SK-N-SH treated with all-trans-retinoic acid at 6 μM for 48 hours (cell line): ENCODE data around the gene PIK3CD.

ENCODE experiments used
- ATAC-seq: fragments of 200-7000 bp; cut with Tn5 transposase; 3 replicates; pipeline ENCODE4 v1.9.1; 2020; ENCODE audit warnings: mild to moderate bottlenecking, moderate library complexity
- ARNTL ChIP-seq: fragments of 450-650 bp; formaldehyde crosslinking; IDR thresholded peaks from 2 replicates; pipeline ENCODE4 v1.5.0; 2020; ENCODE audit warnings: low read depth, mild to moderate bottlenecking, moderate library complexity, borderline replicate concordance
- BACH2 ChIP-seq: fragments of 250-450 bp; sonication (Bioruptor Pico); IDR thresholded peaks from 2 replicates; pipeline ENCODE4 v1.9.0; 2021; ENCODE audit warnings: mild to moderate bottlenecking, borderline replicate concordance
- ESRRG ChIP-seq: fragments of 250-450 bp; sonication (Bioruptor Pico); IDR thresholded peaks from 2 replicates; pipeline ENCODE4 v1.6.1; 2021; ENCODE audit warnings: mild to moderate bottlenecking
- GLIS3 ChIP-seq: fragments of 250-450 bp; sonication (Bioruptor Pico); IDR thresholded peaks from 2 replicates; pipeline ENCODE4 v1.5.0; 2020; ENCODE audit warnings: mild to moderate bottlenecking, moderate library complexity
- ISL1 ChIP-seq: fragments of 250-450 bp; sonication (Bioruptor Pico); IDR thresholded peaks from 2 replicates; pipeline ENCODE4 v2.1.2; 2022; ENCODE audit warnings: mild to moderate bottlenecking, moderate library complexity
- OSR1 ChIP-seq: fragments of 250-450 bp; sonication (Bioruptor Pico); IDR thresholded peaks from 2 replicates; pipeline ENCODE4 v1.8.0; 2022; ENCODE audit warnings: moderate library complexity, mild to moderate bottlenecking, inconsistent platforms
- PPARA ChIP-seq: fragments of 250-450 bp; sonication (Bioruptor Pico); IDR thresholded peaks from 2 replicates; pipeline ENCODE4 v1.5.0; 2020; ENCODE audit warnings: mild to moderate bottlenecking, borderline replicate concordance
- RARB ChIP-seq: fragments of 250-450 bp; sonication (Bioruptor Pico); IDR thresholded peaks from 2 replicates; pipeline ENCODE4 v1.8.0; 2021; ENCODE audit warnings: mild to moderate bottlenecking, moderate library complexity
- SNAI2 ChIP-seq: fragments of 250-450 bp; sonication (Bioruptor Pico); IDR thresholded peaks from 2 replicates; pipeline ENCODE4 v1.5.0; 2020; ENCODE audit warnings: mild to moderate bottlenecking, moderate library complexity
- TCF4 ChIP-seq: fragments of 250-450 bp; sonication (Bioruptor Pico); IDR thresholded peaks from 2 replicates; pipeline ENCODE4 v1.8.0; 2021; ENCODE audit warnings: mild to moderate bottlenecking, moderate library complexity, borderline replicate concordance
- TOX ChIP-seq: fragments of 250-450 bp; sonication (Bioruptor Pico); IDR thresholded peaks from 2 replicates; pipeline ENCODE4 v1.8.0; 2021; ENCODE audit warnings: mild to moderate bottlenecking, moderate library complexity, borderline replicate concordance
- ZC3H10 ChIP-seq: fragments of 250-450 bp; sonication (Bioruptor Pico); IDR thresholded peaks from 2 replicates; pipeline ENCODE4 v1.5.1; 2021; ENCODE audit warnings: mild to moderate bottlenecking, moderate library complexity
- ZFP30 ChIP-seq: fragments of 450-650 bp; formaldehyde crosslinking; IDR thresholded peaks from 2 replicates; pipeline ENCODE4 v1.5.0; 2022; ENCODE audit warnings: mild to moderate bottlenecking, moderate library complexity
- ZNF565 ChIP-seq: fragments of 450-650 bp; formaldehyde crosslinking; conservative IDR thresholded peaks from 2 replicates; pipeline ENCODE4 v1.5.0; 2020; ENCODE audit warnings: low read depth, mild to moderate bottlenecking, moderate library complexity
- ZNF70 ChIP-seq: fragments of 450-650 bp; formaldehyde crosslinking; IDR thresholded peaks from 2 replicates; pipeline ENCODE4 v1.5.0; 2020; ENCODE audit warnings: mild to moderate bottlenecking, moderate library complexity
- ZNF8 ChIP-seq: fragments of 450-650 bp; formaldehyde crosslinking; IDR thresholded peaks from 2 replicates; pipeline ENCODE4 v1.5.0; 2020; ENCODE audit warnings: mild to moderate bottlenecking, moderate library complexity
- TF ChIP-seq, protein P1 (sequence below): fragments of 250-450 bp; sonication (Bioruptor Pico); IDR thresholded peaks from 2 replicates; pipeline ENCODE4 v1.5.1; 2020; ENCODE audit warnings: low read depth, mild to moderate bottlenecking, moderate library complexity
- TF ChIP-seq, protein P2 (sequence below): fragments of 250-450 bp; sonication (Bioruptor Pico); IDR thresholded peaks from 2 replicates; pipeline ENCODE4 v1.8.0; 2021; ENCODE audit warnings: low read depth, mild to moderate bottlenecking, moderate library complexity, borderline replicate concordance
- TF ChIP-seq, protein P3 (sequence below): fragments of 250-450 bp; sonication (Bioruptor Pico); IDR thresholded peaks from 2 replicates; pipeline ENCODE4 v1.8.0; 2020; ENCODE audit warnings: mild to moderate bottlenecking, moderate library complexity, borderline replicate concordance
- TF ChIP-seq, protein P4 (sequence below): fragments of 250-450 bp; sonication (Bioruptor Pico); IDR thresholded peaks from 2 replicates; pipeline ENCODE4 v1.5.1; 2021; ENCODE audit warnings: mild to moderate bottlenecking, moderate library complexity
- TF ChIP-seq, protein P5 (sequence below): fragments of 250-450 bp; sonication (Bioruptor Pico); IDR thresholded peaks from 2 replicates; pipeline ENCODE4 v1.5.0; 2020; ENCODE audit warnings: mild to moderate bottlenecking, moderate library complexity

Gene PIK3CD

DNA sequence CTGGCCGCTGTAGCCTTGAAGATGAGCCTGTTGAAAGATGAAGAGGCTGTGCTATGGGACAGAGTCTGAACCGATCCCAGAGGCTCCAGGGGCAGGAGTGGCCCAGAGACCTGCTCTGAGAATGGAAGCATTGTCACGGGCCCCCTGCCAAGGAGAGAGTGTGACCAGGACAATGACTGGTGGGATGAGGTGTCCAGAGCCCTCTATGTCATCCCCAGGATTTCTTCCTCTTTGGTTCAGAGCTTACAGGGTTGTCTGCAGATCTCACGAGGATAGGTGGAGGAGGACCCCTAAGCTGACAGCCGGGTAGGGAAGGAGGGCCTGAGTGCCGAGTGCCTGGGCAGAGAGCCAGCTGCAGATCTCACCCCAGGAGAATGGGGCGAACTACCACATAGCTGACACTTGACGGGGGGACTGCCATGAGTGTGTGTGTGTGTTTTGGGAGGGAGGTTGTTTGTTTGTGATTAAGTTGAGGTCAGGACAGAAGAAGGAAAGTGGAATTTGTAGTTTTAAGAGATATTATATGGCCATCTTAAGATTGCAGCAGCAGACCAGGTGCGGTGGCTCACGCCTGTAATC, 25.4 kb downstream of the PIK3CD start:
- TF ChIP-seq, protein P1, sequence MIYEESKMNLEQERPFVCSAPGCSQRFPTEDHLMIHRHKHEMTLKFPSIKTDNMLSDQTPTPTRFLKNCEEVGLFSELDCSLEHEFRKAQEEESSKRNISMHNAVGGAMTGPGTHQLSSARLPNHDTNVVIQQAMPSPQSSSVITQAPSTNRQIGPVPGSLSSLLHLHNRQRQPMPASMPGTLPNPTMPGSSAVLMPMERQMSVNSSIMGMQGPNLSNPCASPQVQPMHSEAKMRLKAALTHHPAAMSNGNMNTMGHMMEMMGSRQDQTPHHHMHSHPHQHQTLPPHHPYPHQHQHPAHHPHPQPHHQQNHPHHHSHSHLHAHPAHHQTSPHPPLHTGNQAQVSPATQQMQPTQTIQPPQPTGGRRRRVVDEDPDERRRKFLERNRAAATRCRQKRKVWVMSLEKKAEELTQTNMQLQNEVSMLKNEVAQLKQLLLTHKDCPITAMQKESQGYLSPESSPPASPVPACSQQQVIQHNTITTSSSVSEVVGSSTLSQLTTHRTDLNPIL (CRISPR knock-in tag): no peak
- TF ChIP-seq SNAI2 (no peak), OSR1 (CRISPR knock-in tag) (no peak), ZNF70 (CRISPR knock-in tag) (no peak)
- TF ChIP-seq, protein P2, sequence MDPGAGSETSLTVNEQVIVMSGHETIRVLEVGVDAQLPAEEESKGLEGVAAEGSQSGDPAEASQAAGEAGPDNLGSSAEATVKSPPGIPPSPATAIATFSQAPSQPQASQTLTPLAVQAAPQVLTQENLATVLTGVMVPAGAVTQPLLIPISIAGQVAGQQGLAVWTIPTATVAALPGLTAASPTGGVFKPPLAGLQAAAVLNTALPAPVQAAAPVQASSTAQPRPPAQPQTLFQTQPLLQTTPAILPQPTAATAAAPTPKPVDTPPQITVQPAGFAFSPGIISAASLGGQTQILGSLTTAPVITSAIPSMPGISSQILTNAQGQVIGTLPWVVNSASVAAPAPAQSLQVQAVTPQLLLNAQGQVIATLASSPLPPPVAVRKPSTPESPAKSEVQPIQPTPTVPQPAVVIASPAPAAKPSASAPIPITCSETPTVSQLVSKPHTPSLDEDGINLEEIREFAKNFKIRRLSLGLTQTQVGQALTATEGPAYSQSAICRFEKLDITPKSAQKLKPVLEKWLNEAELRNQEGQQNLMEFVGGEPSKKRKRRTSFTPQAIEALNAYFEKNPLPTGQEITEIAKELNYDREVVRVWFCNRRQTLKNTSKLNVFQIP (CRISPR knock-in tag): no peak
- TF ChIP-seq, all 23 proteins: peak for 0
- ATAC-seq: no peak

DNA sequence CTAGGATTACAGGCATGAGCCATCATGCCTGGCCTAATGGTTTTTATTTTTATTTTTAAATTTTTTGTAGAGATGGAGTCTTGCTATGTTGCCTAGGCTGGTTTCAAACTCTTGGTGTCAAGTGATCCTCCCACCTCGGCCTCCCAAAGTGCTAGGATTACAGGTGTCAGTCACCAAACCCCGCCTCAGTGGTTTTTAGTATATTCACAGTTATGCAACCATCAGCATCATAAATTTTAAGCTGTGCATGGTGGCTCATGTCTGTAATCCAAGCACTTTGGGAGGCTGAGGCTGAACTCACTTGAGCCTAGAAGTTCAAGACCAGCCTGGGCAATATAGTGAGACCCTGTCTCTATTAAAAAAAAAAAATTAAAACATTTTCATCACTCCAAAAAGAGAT, 28.6 kb downstream of the PIK3CD start:
- no peak for ATAC-seq

DNA sequence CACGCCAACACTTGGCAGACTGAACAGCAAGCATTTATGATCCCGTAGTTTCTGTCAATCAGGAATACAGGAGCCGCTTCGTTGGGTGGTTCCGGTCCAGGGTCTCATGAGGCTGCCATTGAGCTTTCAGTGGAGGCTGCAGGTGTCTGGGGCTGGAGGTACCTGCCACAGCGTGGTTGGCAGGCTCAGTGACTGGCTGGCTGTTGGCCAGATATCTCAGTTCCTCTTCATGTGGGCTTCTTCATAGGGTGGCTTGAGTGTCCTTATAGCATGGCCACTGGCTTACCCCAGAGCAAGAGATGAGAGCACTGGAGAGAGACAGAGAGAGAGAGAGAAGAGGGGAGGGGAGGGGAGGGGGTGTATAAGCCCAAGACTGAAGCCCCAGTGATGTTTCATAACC, 29.3 kb downstream of the PIK3CD start:
- no peak for ATAC-seq
- TF ChIP-seq ZNF565: no peak
- TF ChIP-seq, protein P3, sequence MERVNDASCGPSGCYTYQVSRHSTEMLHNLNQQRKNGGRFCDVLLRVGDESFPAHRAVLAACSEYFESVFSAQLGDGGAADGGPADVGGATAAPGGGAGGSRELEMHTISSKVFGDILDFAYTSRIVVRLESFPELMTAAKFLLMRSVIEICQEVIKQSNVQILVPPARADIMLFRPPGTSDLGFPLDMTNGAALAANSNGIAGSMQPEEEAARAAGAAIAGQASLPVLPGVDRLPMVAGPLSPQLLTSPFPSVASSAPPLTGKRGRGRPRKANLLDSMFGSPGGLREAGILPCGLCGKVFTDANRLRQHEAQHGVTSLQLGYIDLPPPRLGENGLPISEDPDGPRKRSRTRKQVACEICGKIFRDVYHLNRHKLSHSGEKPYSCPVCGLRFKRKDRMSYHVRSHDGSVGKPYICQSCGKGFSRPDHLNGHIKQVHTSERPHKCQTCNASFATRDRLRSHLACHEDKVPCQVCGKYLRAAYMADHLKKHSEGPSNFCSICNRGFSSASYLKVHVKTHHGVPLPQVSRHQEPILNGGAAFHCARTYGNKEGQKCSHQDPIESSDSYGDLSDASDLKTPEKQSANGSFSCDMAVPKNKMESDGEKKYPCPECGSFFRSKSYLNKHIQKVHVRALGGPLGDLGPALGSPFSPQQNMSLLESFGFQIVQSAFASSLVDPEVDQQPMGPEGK (CRISPR knock-in tag): no peak
- TF ChIP-seq GLIS3 (CRISPR knock-in tag): no peak
- TF ChIP-seq, protein P4, sequence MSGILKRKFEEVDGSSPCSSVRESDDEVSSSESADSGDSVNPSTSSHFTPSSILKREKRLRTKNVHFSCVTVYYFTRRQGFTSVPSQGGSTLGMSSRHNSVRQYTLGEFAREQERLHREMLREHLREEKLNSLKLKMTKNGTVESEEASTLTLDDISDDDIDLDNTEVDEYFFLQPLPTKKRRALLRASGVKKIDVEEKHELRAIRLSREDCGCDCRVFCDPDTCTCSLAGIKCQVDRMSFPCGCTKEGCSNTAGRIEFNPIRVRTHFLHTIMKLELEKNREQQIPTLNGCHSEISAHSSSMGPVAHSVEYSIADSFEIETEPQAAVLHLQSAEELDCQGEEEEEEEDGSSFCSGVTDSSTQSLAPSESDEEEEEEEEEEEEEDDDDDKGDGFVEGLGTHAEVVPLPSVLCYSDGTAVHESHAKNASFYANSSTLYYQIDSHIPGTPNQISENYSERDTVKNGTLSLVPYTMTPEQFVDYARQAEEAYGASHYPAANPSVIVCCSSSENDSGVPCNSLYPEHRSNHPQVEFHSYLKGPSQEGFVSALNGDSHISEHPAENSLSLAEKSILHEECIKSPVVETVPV: no peak
- TF ChIP-seq, protein P1 (CRISPR knock-in tag): no peak
- no peak for TF ChIP-seq TOX (CRISPR knock-in tag)
- TF ChIP-seq ZFP30 (CRISPR knock-in tag): no peak
- TF ChIP-seq, protein P5, sequence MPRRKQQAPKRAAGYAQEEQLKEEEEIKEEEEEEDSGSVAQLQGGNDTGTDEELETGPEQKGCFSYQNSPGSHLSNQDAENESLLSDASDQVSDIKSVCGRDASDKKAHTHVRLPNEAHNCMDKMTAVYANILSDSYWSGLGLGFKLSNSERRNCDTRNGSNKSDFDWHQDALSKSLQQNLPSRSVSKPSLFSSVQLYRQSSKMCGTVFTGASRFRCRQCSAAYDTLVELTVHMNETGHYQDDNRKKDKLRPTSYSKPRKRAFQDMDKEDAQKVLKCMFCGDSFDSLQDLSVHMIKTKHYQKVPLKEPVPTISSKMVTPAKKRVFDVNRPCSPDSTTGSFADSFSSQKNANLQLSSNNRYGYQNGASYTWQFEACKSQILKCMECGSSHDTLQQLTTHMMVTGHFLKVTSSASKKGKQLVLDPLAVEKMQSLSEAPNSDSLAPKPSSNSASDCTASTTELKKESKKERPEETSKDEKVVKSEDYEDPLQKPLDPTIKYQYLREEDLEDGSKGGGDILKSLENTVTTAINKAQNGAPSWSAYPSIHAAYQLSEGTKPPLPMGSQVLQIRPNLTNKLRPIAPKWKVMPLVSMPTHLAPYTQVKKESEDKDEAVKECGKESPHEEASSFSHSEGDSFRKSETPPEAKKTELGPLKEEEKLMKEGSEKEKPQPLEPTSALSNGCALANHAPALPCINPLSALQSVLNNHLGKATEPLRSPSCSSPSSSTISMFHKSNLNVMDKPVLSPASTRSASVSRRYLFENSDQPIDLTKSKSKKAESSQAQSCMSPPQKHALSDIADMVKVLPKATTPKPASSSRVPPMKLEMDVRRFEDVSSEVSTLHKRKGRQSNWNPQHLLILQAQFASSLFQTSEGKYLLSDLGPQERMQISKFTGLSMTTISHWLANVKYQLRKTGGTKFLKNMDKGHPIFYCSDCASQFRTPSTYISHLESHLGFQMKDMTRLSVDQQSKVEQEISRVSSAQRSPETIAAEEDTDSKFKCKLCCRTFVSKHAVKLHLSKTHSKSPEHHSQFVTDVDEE (CRISPR knock-in tag): no peak
- TF ChIP-seq ZC3H10 (CRISPR knock-in tag): no peak
- TF ChIP-seq ISL1 (CRISPR knock-in tag): no peak
- no peak for TF ChIP-seq TCF4 (CRISPR knock-in tag)
- no peak for TF ChIP-seq BACH2 (CRISPR knock-in tag)
- no peak for TF ChIP-seq ZNF8 (CRISPR knock-in tag)
- TF ChIP-seq ESRRG (CRISPR knock-in tag): no peak
- TF ChIP-seq PPARA (CRISPR knock-in tag): no peak
- TF ChIP-seq ARNTL: no peak

More for the DNA sequence above, 28.6 kb downstream of the PIK3CD start:
- no peak for TF ChIP-seq OSR1 (CRISPR knock-in tag)
- no peak for TF ChIP-seq TCF4 (CRISPR knock-in tag)
- TF ChIP-seq, protein P4: no peak
- no peak for TF ChIP-seq RARB
- no peak for TF ChIP-seq ESRRG (CRISPR knock-in tag)
- TF ChIP-seq TOX (CRISPR knock-in tag): no peak
- TF ChIP-seq, protein P2 (CRISPR knock-in tag): no peak
- no peak for TF ChIP-seq ARNTL
